Fibroblast of peridontal ligament (primary cell): Measurements from ENCODE around the gene PIAS1.
"Not testable (repeated sequence)": the region's sequence is repeated elsewhere in the genome, so short reads cannot be mapped to it uniquely, and the experiment has no call there.

Experiments used
- DNase-seq: peaks from one replicate; pipeline ENCODE4 v3.0.0-alpha.2; 2010; ENCODE audit errors: extremely low read depth

The PIAS1 gene

GRCh38 chr15:68114840-68115239, 60.7 kb downstream of the PIAS1 start:
- no peak for DNase-seq

GRCh38 chr15:68124700-68125099, 70.6 kb downstream of the PIAS1 start:
- no peak for DNase-seq

DNA sequence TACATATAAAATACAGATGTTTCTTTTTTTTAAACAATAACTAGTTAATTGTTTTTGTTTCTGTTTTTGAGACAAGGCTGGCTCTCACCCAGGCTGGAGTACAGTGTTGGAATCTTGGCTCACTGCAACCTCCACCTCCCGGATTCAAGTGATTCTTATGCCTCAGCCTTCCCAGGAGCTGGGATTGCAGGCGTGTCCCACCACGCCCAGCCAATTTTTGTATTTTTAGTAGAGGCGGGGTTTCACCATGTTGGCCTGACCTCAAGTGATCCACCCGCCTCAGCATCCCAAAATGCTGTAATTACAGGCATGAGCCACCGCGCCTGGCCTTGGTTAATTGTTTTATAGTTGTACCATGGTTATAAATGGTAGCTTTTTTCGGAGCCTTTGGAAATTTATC, 72.3 kb downstream of the PIAS1 start:
- no peak for DNase-seq

- no peak for DNase-seq
Observed at GRCh38 chr15:68129072-68129471, 75.0 kb downstream of the PIAS1 start.

DNA sequence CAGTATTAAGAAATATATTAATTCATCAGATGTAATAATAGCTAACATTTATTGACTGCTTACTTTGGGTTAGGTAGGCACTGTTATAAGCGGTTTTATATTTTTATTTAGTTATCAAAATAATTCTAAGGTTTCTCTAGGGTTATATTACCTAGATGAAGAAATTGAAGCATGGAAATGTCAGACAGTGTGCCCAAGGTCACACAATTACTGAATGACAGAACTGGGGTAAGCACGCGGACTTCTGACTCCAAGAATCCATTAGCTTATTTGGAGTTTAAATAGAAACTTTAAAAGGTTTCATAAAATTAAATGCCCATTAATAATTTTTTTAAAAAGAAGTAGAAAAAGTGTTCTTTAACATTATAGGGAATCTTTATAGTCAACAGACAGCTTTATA, 76.7 kb downstream of the PIAS1 start:
- no peak for DNase-seq

DNA sequence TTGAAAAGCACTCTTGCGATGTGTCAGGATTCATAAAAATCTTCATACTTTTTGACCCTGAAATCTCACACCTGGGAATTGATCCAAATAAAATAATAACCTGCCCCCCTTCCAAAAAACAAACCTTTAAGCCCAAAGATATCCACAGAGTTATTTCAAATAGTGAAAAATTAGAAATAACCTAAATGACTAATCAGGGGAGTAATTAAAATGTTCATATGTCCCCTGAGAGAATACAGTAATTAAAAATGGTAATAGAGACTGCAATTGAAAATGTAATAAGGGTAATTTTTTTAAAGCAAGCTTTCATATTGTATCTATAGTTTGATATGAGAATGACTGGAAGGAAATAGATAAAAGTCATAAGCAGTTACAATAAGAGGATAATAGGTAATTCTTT, 83.0 kb downstream of the PIAS1 start:
- no peak for DNase-seq

DNA sequence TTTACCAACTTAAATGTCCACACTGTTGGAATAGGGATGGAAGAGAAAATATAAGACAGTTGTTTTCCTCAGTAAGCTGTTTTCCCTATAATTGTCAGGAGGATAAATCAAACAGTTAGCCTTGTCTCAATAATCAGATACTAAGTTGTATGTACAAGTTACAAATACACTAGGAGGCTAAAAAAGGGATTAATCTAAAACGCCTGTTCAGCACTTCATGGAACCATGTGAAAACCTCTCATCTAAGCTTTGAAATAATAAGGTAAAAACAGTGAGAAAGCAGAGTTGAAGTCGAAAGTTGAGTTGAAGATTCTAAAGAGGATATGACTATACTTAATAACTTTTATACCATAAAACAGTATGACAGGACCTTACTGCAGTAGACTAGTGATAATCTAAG, 89.0 kb downstream of the PIAS1 start:
- no peak for DNase-seq

GRCh38 chr15:68143785-68144184, 89.7 kb downstream of the PIAS1 start:
- DNase-seq = no peak

- peak; percentile 33 for DNase-seq
Observed at GRCh38 chr15:68145706-68146105, 91.6 kb downstream of the PIAS1 start.

- no peak for DNase-seq
Observed at GRCh38 chr15:68148039-68148438, 93.9 kb downstream of the PIAS1 start.

- peak; percentile 87 for DNase-seq
Observed at GRCh38 chr15:68149059-68149458, 94.9 kb downstream of the PIAS1 start.

- no peak for DNase-seq
Observed at GRCh38 chr15:68150187-68150586, 96.1 kb downstream of the PIAS1 start.

- DNase-seq = peak; percentile 41
Observed at GRCh38 chr15:68151277-68151676, 97.2 kb downstream of the PIAS1 start.

DNA sequence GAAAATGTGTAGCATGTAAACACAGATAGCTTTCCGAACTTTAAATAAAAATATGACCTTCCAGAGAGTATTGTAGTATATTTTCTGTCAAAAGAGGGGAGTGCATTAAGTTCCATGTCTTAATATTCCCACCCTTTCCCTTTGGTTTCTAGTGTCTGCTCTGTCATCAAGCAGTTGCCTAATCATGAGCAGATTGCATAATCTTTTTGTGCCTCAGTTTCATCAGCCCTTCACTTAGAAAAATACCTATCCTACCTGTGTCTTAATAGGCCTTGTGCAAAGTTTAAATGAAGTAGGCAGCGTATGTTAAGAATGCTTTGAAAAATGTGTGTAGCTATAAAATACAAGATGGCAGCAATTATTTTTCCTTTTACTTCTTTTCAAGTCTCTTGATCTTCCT, 98.2 kb downstream of the PIAS1 start:
- no peak for DNase-seq

DNA sequence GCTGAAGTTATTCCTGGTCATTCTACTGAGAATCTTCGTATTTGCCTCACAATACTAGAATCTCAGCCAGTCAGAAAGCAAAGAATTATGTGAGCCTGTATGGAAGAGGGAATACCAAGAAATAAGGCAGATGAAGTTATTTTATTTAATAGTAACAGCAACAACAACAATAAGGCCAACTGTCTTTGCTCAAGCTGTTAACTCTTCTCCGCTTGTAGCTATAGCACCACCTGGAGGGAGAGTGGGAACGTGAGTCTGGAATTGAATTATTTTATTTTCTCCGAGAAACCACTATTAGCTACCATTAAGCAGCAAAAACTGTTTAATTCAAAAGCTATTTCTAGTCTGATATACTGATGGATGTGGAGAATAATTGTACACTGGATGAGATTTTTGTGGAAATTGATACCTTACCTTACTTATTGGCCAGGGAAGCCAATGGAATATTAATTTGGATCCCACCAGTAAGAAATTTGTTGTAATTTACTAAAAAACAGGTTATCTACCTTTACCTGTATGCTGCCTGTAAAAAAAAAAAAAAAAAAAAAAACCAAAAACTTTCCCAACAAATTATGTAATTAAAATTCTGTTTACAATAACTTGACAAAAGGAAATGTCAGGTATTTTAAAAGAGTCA, 100.9 kb downstream of the PIAS1 start:
- peak; percentile 80 for DNase-seq

DNA sequence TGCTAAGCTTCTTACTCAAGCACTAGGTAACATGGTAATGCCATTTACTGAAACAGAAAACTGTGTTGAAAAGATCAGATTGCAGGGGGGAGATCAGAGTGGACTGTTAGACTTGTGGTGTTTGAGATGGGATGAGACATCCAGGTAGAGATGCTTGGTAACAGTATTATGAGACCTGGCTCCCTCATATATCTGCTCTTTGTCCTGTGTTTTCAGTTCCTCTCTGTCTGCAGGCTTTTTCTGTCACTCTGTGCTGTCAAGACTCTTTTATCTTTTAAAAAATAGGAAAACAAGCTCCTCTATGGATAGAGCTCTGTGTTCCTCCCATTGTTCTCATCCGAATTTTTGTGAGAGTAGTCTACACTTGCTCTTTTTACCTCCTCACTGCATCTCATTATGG, 103.0 kb downstream of the PIAS1 start:
- no peak for DNase-seq

- peak; percentile 29 for DNase-seq
Observed at GRCh38 chr15:68158046-68158628, 104.0 kb downstream of the PIAS1 start.

DNA sequence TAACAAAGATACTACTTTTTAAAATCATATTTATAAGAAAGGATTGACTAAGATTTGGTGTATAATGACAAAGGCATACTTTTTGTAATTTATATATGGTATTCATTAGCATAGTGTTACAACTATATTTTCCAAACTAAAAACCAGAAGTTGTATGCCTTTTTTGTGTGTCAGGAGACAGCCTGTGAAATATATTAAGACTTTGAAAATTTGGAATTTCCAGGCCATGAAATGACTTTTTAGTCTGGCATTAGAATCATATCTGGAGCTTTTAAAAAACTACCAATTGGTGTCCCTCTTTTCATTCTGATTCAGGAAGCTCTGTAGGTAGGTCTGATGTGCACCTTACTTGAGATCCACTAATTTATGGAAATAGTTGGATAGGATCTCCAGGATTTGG, 109.1 kb downstream of the PIAS1 start:
- no peak for DNase-seq

DNA sequence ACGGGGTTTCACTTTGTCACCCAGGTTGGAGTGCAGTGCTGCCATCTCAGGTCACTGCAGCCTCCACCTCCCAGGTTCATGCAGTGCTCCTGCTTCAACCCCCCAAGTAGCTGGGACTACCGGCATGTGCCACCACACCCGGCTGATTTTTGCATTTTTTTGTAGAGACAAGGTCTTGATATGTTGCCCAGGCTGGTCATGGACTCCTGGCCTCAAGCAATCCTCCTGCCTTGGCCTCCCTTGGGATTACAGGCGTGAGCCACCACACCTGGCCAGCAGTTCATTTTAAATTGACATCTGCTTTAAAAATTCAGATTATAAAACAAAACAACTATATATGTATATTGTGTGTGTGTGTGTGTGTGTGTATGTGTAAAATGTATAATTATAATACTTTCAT, 112.7 kb downstream of the PIAS1 start:
- no peak for DNase-seq

DNA sequence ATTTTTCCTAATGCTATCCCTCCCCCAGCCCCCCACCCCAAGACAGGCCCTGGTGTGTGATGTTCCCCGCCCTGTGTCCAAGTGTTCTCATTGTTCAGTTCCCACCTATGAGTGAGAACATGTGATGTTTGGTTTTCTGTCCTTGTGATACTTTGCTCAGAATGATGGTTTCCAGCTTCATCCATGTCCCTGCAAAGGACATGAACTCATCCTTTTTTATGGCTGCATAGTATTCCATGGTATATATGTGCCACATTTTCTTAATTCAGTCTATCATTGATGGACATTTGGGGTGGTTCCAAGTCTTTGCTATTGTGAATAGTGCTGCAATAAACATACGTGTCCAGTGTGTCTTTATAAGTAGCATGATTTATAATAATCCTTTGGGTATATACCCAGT, 117.9 kb downstream of the PIAS1 start:
- not testable (repeated sequence) for DNase-seq

- no peak for DNase-seq
Observed at GRCh38 chr15:68173119-68173518, 119.0 kb downstream of the PIAS1 start.

GRCh38 chr15:68175526-68175925, 121.4 kb downstream of the PIAS1 start:
- no peak for DNase-seq

DNA sequence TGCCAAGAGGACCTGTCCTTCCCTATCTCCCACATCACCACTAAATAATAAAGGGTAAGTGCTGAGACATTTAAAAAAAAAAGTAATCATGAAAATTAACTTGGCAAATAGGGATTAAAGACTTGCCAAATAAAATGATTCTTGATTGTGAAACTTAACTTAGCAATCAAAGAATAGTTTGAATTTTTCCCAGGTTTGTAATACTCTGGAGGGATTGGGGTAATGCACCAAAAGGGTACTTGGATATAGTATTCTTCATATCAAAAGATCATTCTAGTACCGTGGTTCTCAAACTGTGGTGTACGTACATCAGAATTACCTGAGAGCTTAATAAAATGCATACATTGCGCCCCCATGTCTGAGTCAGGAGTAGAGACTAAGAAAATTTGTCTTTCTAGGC, 122.5 kb downstream of the PIAS1 start:
- DNase-seq = peak; percentile 72

GRCh38 chr15:68177742-68178141, 123.6 kb downstream of the PIAS1 start:
- peak; percentile 74 for DNase-seq
